H1 (cell line): ENCODE results near the gene CALR. TPM values are rescaled to one million over a fixed set of nuclear protein-coding genes. Genes with fewer than 3 reads are reported as not detected.

Experiments
- CTCF ChIA-PET: fragments of 300-600 bp; sonication (Branson Sonifier 250); formaldehyde crosslinking; loops from one replicate; lab custom pipeline; 2021; ENCODE audit not compliant: partially characterized antibody; lab: Charles Lee
- POLR2A ChIA-PET: fragments of 300-600 bp; sonication (Branson Sonifier 250); formaldehyde crosslinking; loops from one replicate; lab custom pipeline; 2021; ENCODE audit warnings: inconsistent platforms; ENCODE audit not compliant: partially characterized antibody; lab: Charles Lee
- DNase-seq, 2 experiments: peaks; one replicate each; pipeline versions ENCODE4 v3.0.0 to v3.0.0-alpha.2; 2010 to 2022; ENCODE audit warnings: low spot score in 2 of 2, low read depth in 1 of 2, mixed read lengths in 1 of 2
- FAIRE-seq: peaks from 2 replicates; lab custom pipeline; 2011; peaks lifted over from hg19 to GRCh38; lab: Jason Lieb, UNC
- H2AFZ ChIP-seq: 2 replicates; pipeline ENCODE4 v1.8.1; 2012; ENCODE audit warnings: low read length, inconsistent platforms
- H2AK5ac ChIP-seq: 2 replicates; pipeline ENCODE4 v1.6.1; 2013; ENCODE audit warnings: low read depth, low read length
- H2BK120ac ChIP-seq: replicated peaks from 2 replicates; pipeline ENCODE3; 2013; ENCODE audit warnings: low read depth, low read length, inconsistent platforms
- H2BK12ac ChIP-seq: 2 replicates; pipeline ENCODE4 v1.6.1; 2013; ENCODE audit warnings: low read depth, low read length
- H2BK15ac ChIP-seq: 2 replicates; pipeline ENCODE4 v1.6.1; 2013; ENCODE audit warnings: low read length
- H2BK20ac ChIP-seq: 2 replicates; pipeline ENCODE4 v1.6.1; 2013; ENCODE audit warnings: low read length
- H2BK5ac ChIP-seq: 2 replicates; pipeline ENCODE4 v1.6.1; 2013; ENCODE audit warnings: low read depth, low read length
- H3K14ac ChIP-seq: 2 replicates; pipeline ENCODE4 v1.6.1; 2013; ENCODE audit warnings: inconsistent platforms; ENCODE audit not compliant: insufficient read length
- H3K18ac ChIP-seq: 2 replicates; pipeline ENCODE4 v1.6.1; 2013; ENCODE audit warnings: low read length; ENCODE audit errors: extremely low read depth
- H3K23ac ChIP-seq: 2 replicates; pipeline ENCODE4 v1.6.1; 2013; ENCODE audit warnings: inconsistent platforms; ENCODE audit not compliant: insufficient read length
- H3K23me2 ChIP-seq: 2 replicates; pipeline ENCODE4 v1.6.1; 2013; ENCODE audit warnings: low read depth, low read length
- H3K27ac ChIP-seq: 2 replicates; pipeline ENCODE4 v1.6.1; 2011; ENCODE audit warnings: low read depth, low read length, inconsistent platforms
- H3K27me3 ChIP-seq, 4 experiments: replicated peaks in 1 of 4; 1 replicate in 1 of 4; 2 replicates in 3 of 4; pipeline versions ENCODE4 v1.6.1 to v1.8.1; 2011 to 2013; ENCODE audit warnings: low read length in 3 of 4, mild to moderate bottlenecking in 3 of 4, inconsistent platforms in 2 of 4, mixed read lengths in 2 of 4, moderate library complexity in 1 of 4; ENCODE audit not compliant: control insufficient read depth in 3 of 4, insufficient read depth in 3 of 4; ENCODE audit errors: extremely low read depth in 1 of 4
- H3K36me3 ChIP-seq, 4 experiments: 2 replicates each; pipeline versions ENCODE4 v1.6.1 to v1.8.1; 2011 to 2013; ENCODE audit warnings: mild to moderate bottlenecking in 4 of 4, low read length in 3 of 4, moderate library complexity in 2 of 4, control low read depth in 1 of 4, inconsistent platforms in 1 of 4; ENCODE audit not compliant: insufficient read depth in 4 of 4, control insufficient read depth in 2 of 4
- H3K4ac ChIP-seq: replicated peaks from 2 replicates; pipeline ENCODE3; 2013; ENCODE audit warnings: low read length, low read depth, mixed read lengths, inconsistent platforms; ENCODE audit not compliant: insufficient read length
- H3K4me1 ChIP-seq, 4 experiments: replicated peaks in 1 of 4; 1 replicate in 1 of 4; 2 replicates in 3 of 4; pipeline versions ENCODE4 v1.6.1 to v1.8.1; 2011 to 2013; ENCODE audit warnings: low read length in 3 of 4, inconsistent platforms in 2 of 4, mixed read lengths in 1 of 4; ENCODE audit not compliant: insufficient read depth in 4 of 4, control insufficient read depth in 3 of 4
- H3K4me2 ChIP-seq, 2 experiments: 2 replicates each; pipeline versions ENCODE4 v1.6.1 to v1.8.1; 2011 to 2013; ENCODE audit warnings: low read depth in 2 of 2, low read length in 2 of 2, control low read depth in 1 of 2, inconsistent platforms in 1 of 2, mild to moderate bottlenecking in 1 of 2; ENCODE audit not compliant: insufficient read depth in 1 of 2
- H3K4me3 ChIP-seq, 4 experiments: fragments of 200-600, 300-600 bp in 1 of 4; sonication (generic), shearing (Covaris generic), sonication (Bioruptor Twin) in 1 of 4; 2 replicates each; pipeline versions ENCODE4 v1.5.1 to v1.8.1; 2011 to 2016; ENCODE audit warnings: low read length in 4 of 4, low read depth in 3 of 4, control low read depth in 2 of 4, inconsistent platforms in 2 of 4, mild to moderate bottlenecking in 2 of 4, mixed read lengths in 1 of 4, moderate library complexity in 1 of 4; ENCODE audit not compliant: insufficient read depth in 2 of 4; ENCODE audit errors: extremely low read depth in 1 of 4
- H3K56ac ChIP-seq: replicated peaks from 2 replicates; pipeline ENCODE3; 2013; ENCODE audit warnings: low read depth, mild to moderate bottlenecking, mixed read lengths, low read length, inconsistent platforms; ENCODE audit not compliant: insufficient read length
- H3K79me1 ChIP-seq: 2 replicates; pipeline ENCODE4 v1.6.1; 2013; ENCODE audit warnings: low read depth, low read length, control low read depth
- H3K79me2 ChIP-seq, 2 experiments: 2 replicates each; pipeline versions ENCODE4 v1.6.1 to v1.8.1; 2012 to 2013; ENCODE audit warnings: low read length in 2 of 2, mild to moderate bottlenecking in 2 of 2, inconsistent platforms in 1 of 2; ENCODE audit not compliant: insufficient read depth in 2 of 2, control insufficient read depth in 1 of 2
- H3K9ac ChIP-seq, 4 experiments: replicated peaks in 1 of 4; 1 replicate in 1 of 4; 2 replicates in 3 of 4; pipeline versions ENCODE4 v1.6.1 to v1.8.1; 2011 to 2013; ENCODE audit warnings: low read depth in 3 of 4, low read length in 3 of 4, control low read depth in 2 of 4, mild to moderate bottlenecking in 2 of 4, moderate library complexity in 2 of 4, inconsistent platforms in 1 of 4; ENCODE audit errors: extremely low read depth in 1 of 4
- H3K9me3 ChIP-seq, 2 experiments: 2 replicates each; pipeline versions ENCODE4 v1.6.1 to v1.8.1; 2012 to 2013; ENCODE audit warnings: mild to moderate bottlenecking in 2 of 2, moderate library complexity in 2 of 2, control low read depth in 1 of 2, inconsistent platforms in 1 of 2, low read depth in 1 of 2, low read length in 1 of 2, mixed read lengths in 1 of 2; ENCODE audit not compliant: insufficient read depth in 2 of 2
- H4K20me1 ChIP-seq, 2 experiments: replicated peaks in 1 of 2; 2 replicates each; pipeline versions ENCODE3 to v1.8.1; 2011 to 2013; ENCODE audit warnings: inconsistent platforms in 2 of 2, low read length in 2 of 2, mild to moderate bottlenecking in 1 of 2; ENCODE audit not compliant: insufficient read depth in 2 of 2, control insufficient read depth in 1 of 2
- H4K5ac ChIP-seq: 2 replicates; pipeline ENCODE4 v1.6.1; 2013; ENCODE audit warnings: low read length, low read depth, mixed read lengths, inconsistent platforms; ENCODE audit not compliant: insufficient read length
- H4K8ac ChIP-seq: 2 replicates; pipeline ENCODE4 v1.8.0; 2013; ENCODE audit warnings: mild to moderate bottlenecking, moderate library complexity, low read length, inconsistent platforms; ENCODE audit not compliant: insufficient read depth; ENCODE audit errors: extremely low read depth
- H4K91ac ChIP-seq: replicated peaks from 2 replicates; pipeline ENCODE3; 2013; ENCODE audit warnings: low read length, mixed read lengths, inconsistent platforms; ENCODE audit not compliant: insufficient read length
- CTCF ChIP-seq, 3 experiments: IDR thresholded peaks; 1 replicate in 2 of 3; 2 replicates in 1 of 3; pipeline versions ENCODE4 v1.5.1 to v1.6.1; 2011; ENCODE audit warnings: low read length in 3 of 3, mild to moderate bottlenecking in 3 of 3, inconsistent platforms in 2 of 3, low read depth in 1 of 3, moderate library complexity in 1 of 3; ENCODE audit not compliant: insufficient read depth in 1 of 3; ENCODE audit errors: control extremely low read depth in 1 of 3
- HDAC2 ChIP-seq, 2 experiments: fragments of 300-600 bp in 1 of 2; sonication (generic) in 1 of 2; IDR thresholded peaks; 2 replicates each; pipeline ENCODE4 v1.6.1; 2011 to 2012; ENCODE audit warnings: low read depth in 2 of 2, low read length in 2 of 2, mild to moderate bottlenecking in 2 of 2, moderate library complexity in 2 of 2, borderline replicate concordance in 1 of 2, inconsistent platforms in 1 of 2
- KDM4A ChIP-seq: IDR thresholded peaks from one replicate; pipeline ENCODE4 v1.7.1; 2012; ENCODE audit warnings: low read depth, mild to moderate bottlenecking, moderate library complexity, low read length, inconsistent platforms; ENCODE audit not compliant: severe bottlenecking
- MAFK ChIP-seq: IDR thresholded peaks from 2 replicates; pipeline ENCODE4 v1.6.1; 2012; ENCODE audit warnings: low read depth, mild to moderate bottlenecking, improper control_type of control experiment, low read length
- NRF1 ChIP-seq: IDR thresholded peaks from 2 replicates; pipeline ENCODE4 v1.6.1; 2011; ENCODE audit warnings: mild to moderate bottlenecking, low read depth, low read length, improper control_type of control experiment
- SIRT6 ChIP-seq: IDR thresholded peaks from one replicate; pipeline ENCODE4 v1.7.1; 2012; ENCODE audit warnings: low read length, inconsistent platforms
- WGBS, 2 experiments: shearing (Covaris generic) in 1 of 2; methylation state at CpG; one replicate each; pipeline versions ENCODE4 v1.1.6 to v1.1.7; 2013 to 2015; ENCODE audit warnings: low lambda C conversion rate in 2 of 2, mixed read lengths in 2 of 2, inconsistent platforms in 1 of 2, low coverage in 1 of 2, missing lambda C conversion rate in 1 of 2; ENCODE audit not compliant: insufficient replicate concordance in 2 of 2, insufficient coverage in 1 of 2, insufficient read length in 1 of 2; ENCODE audit errors: extremely low coverage in 1 of 2, missing lambda C conversion rate in 1 of 2; 5-methylcytosine and 5-hydroxymethylcytosine counted together
- polyA plus RNA-seq, 7 experiments: library from polyadenylated mRNA; depleted of rRNA in 3 of 7; stranded (reverse) in 5 of 7; unstranded in 2 of 7; fragments of >200 nt in 5 of 7; fragments of 200-250 nt in 2 of 7; gene quantifications; 1 replicate in 5 of 7; 2 replicates in 1 of 7; 4 replicates in 1 of 7; pipeline versions ENCODE4 v1.2.1 to v1.2.3, GENCODE V29; 2011 to 2013; ENCODE audit warnings: missing spikeins in 2 of 7, mixed read lengths in 2 of 7
- total RNA-seq: library from RNA; stranded (reverse); fragmentation: NEBNext Ultra II Directional; extraction: Animal tissue kit (Norgen Biotek cat#: 25700); gene quantifications from 2 replicates; pipeline ENCODE4 v1.2.1, GENCODE V29; 2021

CALR gene
- total and polyA plus RNA-seq, 2 of the 8 experiments (the other 6 are each of a cell fraction or from before 2014, with no cell fraction given): 591 to 1,155 TPM

DNA sequence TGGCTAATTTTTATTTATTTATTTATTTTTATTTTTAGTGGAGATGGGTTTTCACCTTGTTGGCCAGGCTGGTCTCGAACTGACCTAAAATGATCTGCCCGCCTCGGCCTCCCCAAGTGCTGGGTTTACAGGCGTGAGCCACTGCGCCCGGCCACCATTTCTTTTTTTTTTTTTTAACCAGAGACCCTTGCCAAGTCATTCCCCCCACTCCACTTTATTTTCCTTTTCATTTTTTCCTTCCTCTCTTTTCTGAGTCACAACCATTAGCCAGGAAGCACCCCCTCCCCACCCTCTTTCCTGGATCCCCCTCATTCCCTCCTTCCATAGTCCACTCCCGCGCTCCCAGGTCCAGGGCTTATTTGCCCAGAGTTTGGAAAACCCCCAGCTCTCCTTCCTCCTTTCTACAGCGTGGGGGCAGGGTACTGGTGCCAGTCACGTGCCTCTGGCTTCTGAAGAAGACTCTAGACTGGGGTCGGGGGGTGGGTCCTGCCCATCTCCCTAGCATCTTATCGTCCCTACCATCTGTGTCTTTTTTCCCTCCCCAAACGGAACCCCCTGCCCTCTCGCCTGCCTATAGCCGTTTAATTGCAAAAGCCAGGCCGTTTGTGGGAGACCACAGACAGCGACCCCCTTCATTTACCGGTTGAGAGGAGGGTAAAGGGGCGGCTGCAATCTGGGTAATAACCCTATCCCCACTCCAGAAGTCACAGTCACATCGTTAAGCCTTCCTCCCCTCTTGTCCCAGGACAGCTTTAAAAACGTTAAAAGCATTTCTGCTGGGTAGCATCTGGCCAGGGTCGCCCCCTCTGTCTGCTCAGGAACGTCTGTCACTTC, 1.1 kb upstream of the CALR start:
- H2AFZ ChIP-seq: no peak overlapping the region
- 22% methylated on average over 23 of the region's 23 CpGs; no CpG with 5 or more reads in 1 of the 2 experiments for WGBS, 2 experiments
- no peak for TF ChIP-seq MAFK
- no peak for TF ChIP-seq SIRT6
- TF ChIP-seq NRF1: no peak
- TF ChIP-seq CTCF (IDR thresholded peaks at IDR 0.05; ENCODE audit: control extremely low read depth in 1 of 3, insufficient read depth in 1 of 3, low read depth in 1 of 3, low read length in 3 of 3): no peak
- peak in 1 of 2 experiments; percentile 54; a peak in 1 of 4 replicates for TF ChIP-seq HDAC2 (IDR thresholded peaks at IDR 0.05; ENCODE audit: borderline replicate concordance in 1 of 2, low read depth in 2 of 2, low read length in 2 of 2)
- peak; percentile 22 for TF ChIP-seq KDM4A

More for the DNA sequence above, 1.1 kb upstream of the CALR start:
- Histone ChIP-seq H2BK12ac (peak overlapping the region; percentile 89; the same call in 1 of the 2 replicates), H2BK120ac (peak overlapping the region; percentile 9), H2BK15ac (peak overlapping the region; percentile 95; the same call in 1 of the 2 replicates), H4K8ac (peak overlapping the region; percentile 92; the same call in 1 of the 2 replicates), H4K20me1 (peaks cover 9 to 20% of the 10 kb centered on the region in 2 experiments), H3K36me3 (peaks cover 12 to 32% (median 24%) of the 10 kb centered on the region in 4 experiments), H2AK5ac (no peak overlapping the region), H3K9ac (peak overlapping the region in 3 of 4 experiments; percentile 14 to 29 (median 27); a peak in 4 of 7 replicates), H3K4ac (peak overlapping the region; percentile 88), H4K5ac (peak overlapping the region; percentile 63), H2BK20ac (0 out of 2 replicates have a peak overlapping the region, but pooled peaks have one; percentile 61), H3K27ac (peak overlapping the region; percentile 29; the same call in 1 of the 2 replicates), H3K18ac (peak overlapping the region; percentile 90), H3K79me2 (peaks cover 23 to 38% of the 10 kb centered on the region in 2 experiments), H3K79me1 (peaks cover 9% of the 10 kb centered on the region), H4K91ac (peak overlapping the region; percentile 86), H3K9me3 (no peaks in the 10 kb centered on the region), H3K4me3 (peak overlapping the region; percentile 68 to 97 (median 93); a peak in 7 of 8 replicates), H3K56ac (peak overlapping the region; percentile 63), H3K4me2 (peak overlapping the region; percentile 87 to 90), H3K4me1 (peaks cover 0 to 25% (median 14%) of the 10 kb centered on the region in 4 experiments; a peak in 6 of 7 replicates), H3K27me3 (no peaks in the 10 kb centered on the region), H3K23ac (no peak overlapping the region), H3K23me2 (peaks cover 18% of the 10 kb centered on the region; the same call in 1 of the 2 replicates), H3K14ac (no peak overlapping the region), H2BK5ac (peak overlapping the region; percentile 78)
- peak in 1 of 2 experiments; percentile 77 for DNase-seq
- CTCF ChIA-PET: interaction anchor here (0.6 to 2.1 kb wide), 5 partner anchors 25 to 1424 kb away, joined by 3 to 9 read pairs (median 3); no protein-coding TSS in a partner anchor
- POLR2A ChIA-PET: interaction anchor here (0.7 to 3.3 kb wide), 28 partner anchors 9 to 256 kb away, joined by 3 to 71 read pairs (median 5); partner anchors contain the start of genes DHPS, DNASE2, GADD45GIP1 and GCDH
- no peak for FAIRE-seq
